Stomach (tissue), 4 donors: ENCODE data around the gene FBXL17.

Experiments
- CTCF ChIP-seq, 7 experiments: fragments of 450-650 bp in 4 of 7; fragments of 200-600 bp in 3 of 7; sonication (generic) in 3 of 7; IDR thresholded peaks; one replicate each; pipeline ENCODE4 v1.5.1; 2016 to 2019; ENCODE audit warnings: antibody characterized with exemption in 7 of 7, control low read depth in 2 of 7, mild to moderate bottlenecking in 1 of 7
- EP300 ChIP-seq: sonication (generic); formaldehyde crosslinking; IDR thresholded peaks from one replicate; pipeline ENCODE4 v1.6.1; 2017; ENCODE audit warnings: antibody characterized with exemption
- POLR2A ChIP-seq, 4 donors: fragments of 450-650 bp; IDR thresholded peaks; one replicate each; pipeline ENCODE4 v1.6.1; 2016; ENCODE audit warnings: antibody characterized with exemption in 4 of 4, control low read depth in 2 of 4, mild to moderate bottlenecking in 1 of 4, moderate library complexity in 1 of 4
- POLR2AphosphoS5 ChIP-seq, 3 donors: sonication (generic); formaldehyde crosslinking; IDR thresholded peaks; one replicate each; pipeline ENCODE4 v1.6.1; 2016; ENCODE audit warnings: antibody characterized with exemption in 3 of 3

GRCh38 chr5:108145351-108145750 lies 236.5 kb downstream of the FBXL17 start:
- TF ChIP-seq CTCF (IDR thresholded peaks at IDR 0.05) = no peak
- TF ChIP-seq EP300 = no peak
- no peak for TF ChIP-seq POLR2A (IDR thresholded peaks at IDR 0.05)
- no peak for TF ChIP-seq POLR2AphosphoS5 (IDR thresholded peaks at IDR 0.05)
